GM12801 (cell line): ENCODE results near the gene SLC35G4.

Source experiments
- CTCF ChIP-seq: IDR thresholded peaks from one replicate; pipeline ENCODE4 v1.5.1; 2011; ENCODE audit warnings: control low read depth; ENCODE audit not compliant: insufficient read length; ENCODE audit errors: extremely low read depth

The SLC35G4 gene

GRCh38 chr18:11653521-11653920 lies 44.1 kb downstream of the SLC35G4 start:
- TF ChIP-seq CTCF, result no peak

GRCh38 chr18:11654736-11655605 lies 45.6 kb downstream of the SLC35G4 start:
- no peak for TF ChIP-seq CTCF

GRCh38 chr18:11655606-11655932 lies 46.2 kb downstream of the SLC35G4 start:
- TF ChIP-seq CTCF, result no peak

GRCh38 chr18:11657152-11657551 lies 47.8 kb downstream of the SLC35G4 start:
- TF ChIP-seq CTCF, result no peak

GRCh38 chr18:11657554-11657953 lies 48.2 kb downstream of the SLC35G4 start:
- no peak for TF ChIP-seq CTCF

- TF ChIP-seq CTCF, result no peak
Measured at GRCh38 chr18:11658019-11658418, 48.6 kb downstream of the SLC35G4 start.

- no peak for TF ChIP-seq CTCF
Measured at GRCh38 chr18:11658989-11659388, 49.6 kb downstream of the SLC35G4 start.
